Measurements from ENCODE around the gene RPTOR. TPM values are rescaled to one million over a fixed set of nuclear protein-coding genes. Genes with fewer than 3 reads are reported as not detected.

RPTOR gene
- total RNA-seq, 1 experiment from 2014 or later = 25.1 TPM

- no peak overlapping the region for H2BK12ac ChIP-seq (ENCODE audit: insufficient read length, low read depth, low read length)
- no peak overlapping the region for H2BK120ac ChIP-seq (ENCODE audit: low read depth, low read length, poor library complexity, severe bottlenecking)
- no peak overlapping the region for H2BK20ac ChIP-seq (ENCODE audit: low read depth, low read length, poor library complexity, severe bottlenecking)
- no CpG with 5 or more reads among the region's 11 CpGs for WGBS (ENCODE audit: extremely low coverage, insufficient read length, low lambda C conversion rate)
- H3K4me1 Mint-ChIP-seq = peaks cover 45 to 54% of the 10 kb centered on the region in 2 experiments
- no peak overlapping the region for H3T11ph ChIP-seq (ENCODE audit: low read length)
- no peak overlapping the region for H3K27ac Mint-ChIP-seq
- H3K56ac ChIP-seq (ENCODE audit: insufficient read length, low read depth, low read length) = no peak overlapping the region
- no peaks in the 10 kb centered on the region for H3K23me2 ChIP-seq (ENCODE audit: insufficient read length, low read depth, low read length, poor library complexity, severe bottlenecking)
- H2BK5ac ChIP-seq (ENCODE audit: insufficient read length, low read length) = no peak overlapping the region
- no peak overlapping the region for H3K27ac ChIP-seq (ENCODE audit: insufficient read length, low read depth, low read length)
- peaks cover 4% of the 10 kb centered on the region for H3K79me1 ChIP-seq (ENCODE audit: insufficient read depth, low read depth, low read length, poor library complexity, severe bottlenecking)
- no peaks in the 10 kb centered on the region for H3K27me3 Mint-ChIP-seq (ENCODE audit: low read depth)
- H3K36me3 Mint-ChIP-seq (ENCODE audit: insufficient read depth in 1 of 3, low read depth in 3 of 3) = no peaks in the 10 kb centered on the region; a peak in 1 of 7 replicates
- H2AFZ ChIP-seq (ENCODE audit: low read length) = no peak overlapping the region
- H3K9me3 ChIP-seq (ENCODE audit: control insufficient read depth, low read depth, low read length) = no peaks in the 10 kb centered on the region
- no peaks in the 10 kb centered on the region for H4K20me1 ChIP-seq (ENCODE audit: control insufficient read depth, insufficient read depth, insufficient read length)
- H3K9me3 Mint-ChIP-seq = no peaks in the 10 kb centered on the region
- H3K18ac ChIP-seq (ENCODE audit: insufficient read length, low read depth, low read length) = no peak overlapping the region
- H3K4me1 ChIP-seq (ENCODE audit: insufficient read depth, low read length) = peaks cover 5% of the 10 kb centered on the region
- H3K4me2 ChIP-seq (ENCODE audit: insufficient read depth, insufficient read length, low read length) = no peak overlapping the region
- no peak overlapping the region for H4K8ac ChIP-seq (replicated peaks; ENCODE audit: insufficient read length, low read depth, low read length)
- DNase-seq = no peak
- TF ChIP-seq, protein P1, sequence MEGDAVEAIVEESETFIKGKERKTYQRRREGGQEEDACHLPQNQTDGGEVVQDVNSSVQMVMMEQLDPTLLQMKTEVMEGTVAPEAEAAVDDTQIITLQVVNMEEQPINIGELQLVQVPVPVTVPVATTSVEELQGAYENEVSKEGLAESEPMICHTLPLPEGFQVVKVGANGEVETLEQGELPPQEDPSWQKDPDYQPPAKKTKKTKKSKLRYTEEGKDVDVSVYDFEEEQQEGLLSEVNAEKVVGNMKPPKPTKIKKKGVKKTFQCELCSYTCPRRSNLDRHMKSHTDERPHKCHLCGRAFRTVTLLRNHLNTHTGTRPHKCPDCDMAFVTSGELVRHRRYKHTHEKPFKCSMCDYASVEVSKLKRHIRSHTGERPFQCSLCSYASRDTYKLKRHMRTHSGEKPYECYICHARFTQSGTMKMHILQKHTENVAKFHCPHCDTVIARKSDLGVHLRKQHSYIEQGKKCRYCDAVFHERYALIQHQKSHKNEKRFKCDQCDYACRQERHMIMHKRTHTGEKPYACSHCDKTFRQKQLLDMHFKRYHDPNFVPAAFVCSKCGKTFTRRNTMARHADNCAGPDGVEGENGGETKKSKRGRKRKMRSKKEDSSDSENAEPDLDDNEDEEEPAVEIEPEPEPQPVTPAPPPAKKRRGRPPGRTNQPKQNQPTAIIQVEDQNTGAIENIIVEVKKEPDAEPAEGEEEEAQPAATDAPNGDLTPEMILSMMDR (conservative IDR thresholded peaks at IDR 0.05) = no peak
- peaks cover 2% of the 10 kb centered on the region; the same call in 1 of the 2 replicates for H3K79me2 ChIP-seq (ENCODE audit: insufficient read depth, low read length)
- no peaks in the 10 kb centered on the region for H3K27me3 ChIP-seq (ENCODE audit: insufficient read depth, low read length)
- no peak overlapping the region for H3K4me3 Mint-ChIP-seq
- no peak overlapping the region for H3K23ac ChIP-seq (ENCODE audit: insufficient read length, low read depth, low read length)
- H3K9ac ChIP-seq (ENCODE audit: extremely low read depth, insufficient read length, low read length) = no peak overlapping the region
- H3K14ac ChIP-seq (ENCODE audit: insufficient read depth, low read length) = no peak overlapping the region
- H4K91ac ChIP-seq (ENCODE audit: insufficient read length, low read depth, low read length) = no peak overlapping the region
- H2BK15ac ChIP-seq (ENCODE audit: low read depth, low read length) = no peak overlapping the region
- no peak overlapping the region for H2AK5ac ChIP-seq (ENCODE audit: insufficient read length, low read length)
- no peak overlapping the region for H4K5ac ChIP-seq (ENCODE audit: insufficient read length, low read depth, low read length)
- no peak overlapping the region for H3K4ac ChIP-seq (ENCODE audit: low read depth, low read length)
These were observed 121.2 kb downstream of the RPTOR start for GRCh38 chr17:80665792-80666191.

All from H9 (cell line).